ENCODE data around the gene SERPINH1.

- TF ChIP-seq MAX (IDR thresholded peaks at IDR 0.05) = no peak
- TF ChIP-seq POLR2A (IDR thresholded peaks at IDR 0.05; ENCODE audit: low read length) = no peak
- TF ChIP-seq RFX5 (IDR thresholded peaks at IDR 0.05) = no peak
- no peak for TF ChIP-seq RCOR1 (IDR thresholded peaks at IDR 0.05; ENCODE audit: low read depth, low read length)
- TF ChIP-seq RNF2 (IDR thresholded peaks at IDR 0.05; ENCODE audit: borderline replicate concordance, low read depth) = no peak
- no peak for TF ChIP-seq RAD21 (conservative IDR thresholded peaks at IDR 0.05 in 1 of 2, IDR thresholded peaks at IDR 0.05 in 1 of 2)
- no peak for TF ChIP-seq REST (IDR thresholded peaks at IDR 0.05)
- TF ChIP-seq SMC3 (IDR thresholded peaks at IDR 0.05) = no peak
- TF ChIP-seq CTCF (IDR thresholded peaks at IDR 0.05) = no peak
- TF ChIP-seq EP300 (IDR thresholded peaks at IDR 0.05) = no peak
- TF ChIP-seq MAZ (IDR thresholded peaks at IDR 0.05; ENCODE audit: borderline replicate concordance, low read depth, low read length) = no peak
Observed at GRCh38 chr11:75585293-75585670, 23.2 kb downstream of the SERPINH1 start.
